ENCODE results near the gene ARHGEF9. TPM values are rescaled to one million over a fixed set of nuclear protein-coding genes. Genes with fewer than 3 reads are reported as not detected.
A peak's percentile ranks its signal among the peaks of the same experiment; 100 is the strongest.

The ARHGEF9 gene
- total and polyA plus RNA-seq, 10 of the 15 experiments (the other 5 are each of a cell fraction or from before 2014, with no cell fraction given) = 3.2 to 25.2 (median 14.3) TPM

GRCh38 chrX:63686878-63687714, 97.9 kb downstream of the ARHGEF9 start:
- no peak overlapping the region for H3K4me2 ChIP-seq (ENCODE audit: control insufficient read depth, insufficient read depth)
- 0% methylated on average over 1 of the region's 1 CpG for WGBS (ENCODE audit: insufficient coverage, insufficient replicate concordance, low lambda C conversion rate, missing lambda C conversion rate)
- ChIA-PET RAD21 (ENCODE audit: unreplicated experiment) (interaction anchor here (0.9 to 1.4 kb wide), 2 partner anchors 9 to 437 kb away, joined by 3 read pairs; no protein-coding TSS in a partner anchor), CTCF (interaction anchor here (0.6 to 2.0 kb wide), 19 partner anchors 11 to 651 kb away, joined by 3 to 8 read pairs (median 4); a partner anchor contains a TSS), SMC1A (ENCODE audit: uncharacterized antibody, unreplicated experiment) (interaction anchor here (0.6 to 1.3 kb wide), 6 partner anchors 10 to 437 kb away, joined by 3 to 6 read pairs (median 3); no protein-coding TSS in a partner anchor), POLR2A (no interaction called here)
- H3K9ac ChIP-seq (ENCODE audit: control insufficient read depth, insufficient read depth, low read length) = no peak overlapping the region
- FAIRE-seq (peak; percentile 72), ATAC-seq (peak; percentile 92), DNase-seq (ENCODE audit: low read depth, low spot score) (peak; percentile 20)
- intact Hi-C loops (cut with micrococcal nuclease; ENCODE audit: unreplicated experiment) (loop anchor here (5.0 to 10.0 kb wide), 3 partner anchors 242 to 635 kb away; no protein-coding TSS in a partner anchor), in situ Hi-C loops (cut with MboI) (no loop called here)
- no peaks in the 10 kb centered on the region for H3K36me3 ChIP-seq (ENCODE audit: control insufficient read depth in 2 of 2, insufficient read depth in 2 of 2, low read length in 1 of 2)
- no peak overlapping the region for H3K27ac ChIP-seq (ENCODE audit: control insufficient read depth, insufficient read depth)
- no peaks in the 10 kb centered on the region for H3K27me3 ChIP-seq (replicated peaks in 1 of 2; ENCODE audit: control insufficient read depth in 2 of 2, insufficient read depth in 2 of 2, low read length in 1 of 2)
- no peaks in the 10 kb centered on the region for H3K4me1 ChIP-seq (ENCODE audit: control insufficient read depth, insufficient read depth, low read length)
- no peaks in the 10 kb centered on the region for H4K20me1 ChIP-seq (ENCODE audit: control insufficient read depth, insufficient read depth)
- no peak overlapping the region for H2AFZ ChIP-seq (ENCODE audit: control insufficient read depth, low read depth, low read length)
- no peaks in the 10 kb centered on the region for H3K9me3 ChIP-seq (replicated peaks; ENCODE audit: control insufficient read depth, insufficient read depth, low read length)
- TF ChIP-seq SIN3A (IDR thresholded peaks at IDR 0.05; ENCODE audit: low read depth, low read length) (no peak), MTA3 (IDR thresholded peaks at IDR 0.05; ENCODE audit: borderline replicate concordance, low read length) (no peak), TBL1XR1 (IDR thresholded peaks at IDR 0.05; ENCODE audit: low read depth, low read length) (no peak), SMC3 (IDR thresholded peaks at IDR 0.05; ENCODE audit: borderline replicate concordance, low read length) (peak; percentile 47; the same call in 1 of the 2 replicates), MYB (IDR thresholded peaks at IDR 0.05; ENCODE audit: borderline replicate concordance, low read depth, low read length) (no peak), EGR1 (IDR thresholded peaks at IDR 0.05; ENCODE audit: borderline replicate concordance in 1 of 2, low read depth in 2 of 2, low read length in 2 of 2) (no peak), RAD21 (IDR thresholded peaks at IDR 0.05; ENCODE audit: insufficient read depth, low read depth, low read length) (peak; percentile 72), CTCF (IDR thresholded peaks at IDR 0.05 in 2 of 3, conservative IDR thresholded peaks at IDR 0.05 in 1 of 3; ENCODE audit: control insufficient read depth in 2 of 3, extremely low read depth in 1 of 3, insufficient read depth in 1 of 3, low read depth in 3 of 3, low read length in 3 of 3) (peak; percentile 58 to 72 (median 69))
- H3K4me3 ChIP-seq = no peak overlapping the region
- no peaks in the 10 kb centered on the region for H3K79me2 ChIP-seq (ENCODE audit: control insufficient read depth, insufficient read depth, low read length)
- BruUV-seq (replicated peaks) = no TSS peak
